Suprapubic skin (tissue), 4 donors: ENCODE data around the gene SYCP1. TPM values are rescaled to one million over a fixed set of nuclear protein-coding genes. Genes with fewer than 3 reads are reported as not detected.
"Not testable (repeated sequence)": the region's sequence is repeated elsewhere in the genome, so short reads cannot be mapped to it uniquely, and the experiment has no call there.

Experiments used
- DNase-seq, 2 donors: peaks; one replicate each; pipeline ENCODE4 v3.0.0-alpha.2; 2019; ENCODE audit warnings: low spot score in 2 of 2
- H3K27ac ChIP-seq: fragments of 200-600 bp; sonication (generic); one replicate; pipeline ENCODE4 v1.5.1; 2019
- H3K27me3 ChIP-seq: fragments of 200-600 bp; sonication (generic); one replicate; pipeline ENCODE4 v1.5.1; 2019
- H3K36me3 ChIP-seq: fragments of 200-600 bp; sonication (generic); one replicate; pipeline ENCODE4 v1.5.1; 2019
- H3K4me1 ChIP-seq: fragments of 200-600 bp; sonication (generic); one replicate; pipeline ENCODE4 v1.5.1; 2019
- H3K4me3 ChIP-seq: fragments of 200-600 bp; sonication (generic); one replicate; pipeline ENCODE4 v1.5.1; 2019; ENCODE audit warnings: mild to moderate bottlenecking
- H3K9me3 ChIP-seq: fragments of 200-600 bp; sonication (generic); one replicate; pipeline ENCODE4 v1.5.1; 2019
- CTCF ChIP-seq, 2 donors: fragments of 200-600 bp in 1 of 2; fragments of 450-650 bp in 1 of 2; sonication (generic) in 1 of 2; IDR thresholded peaks; one replicate each; pipeline ENCODE4 v1.5.1; 2016 to 2019; ENCODE audit warnings: antibody characterized with exemption in 2 of 2, mild to moderate bottlenecking in 1 of 2, moderate library complexity in 1 of 2
- EP300 ChIP-seq: sonication (generic); formaldehyde crosslinking; IDR thresholded peaks from one replicate; pipeline ENCODE4 v1.6.1; 2017; ENCODE audit warnings: antibody characterized with exemption
- POLR2A ChIP-seq, 2 donors: fragments of 450-650 bp; IDR thresholded peaks; one replicate each; pipeline ENCODE4 v1.6.1; 2017; ENCODE audit warnings: antibody characterized with exemption in 2 of 2, mild to moderate bottlenecking in 2 of 2, moderate library complexity in 2 of 2
- POLR2AphosphoS5 ChIP-seq, 3 donors: sonication (generic); formaldehyde crosslinking; IDR thresholded peaks; one replicate each; pipeline ENCODE4 v1.6.1; 2017; ENCODE audit warnings: antibody characterized with exemption in 3 of 3
- WGBS: methylation state at CpG from one replicate; pipeline ENCODE4 v1.1.5; 2018; 5-methylcytosine and 5-hydroxymethylcytosine counted together
- total RNA-seq, 4 donors: library from RNA; depleted of rRNA; stranded (reverse); fragments of >200 nt; gene quantifications; one replicate each; pipeline ENCODE4 v1.1.0, GENCODE V29; 2016

Gene SYCP1
- total RNA-seq, 4 donors from 2014 or later = 0.13 TPM; not detected in 3

- no peak for DNase-seq
- H3K36me3 ChIP-seq = no peaks in the 10 kb centered on the region
- H3K27ac ChIP-seq = no peak overlapping the region
- H3K4me1 ChIP-seq = no peaks in the 10 kb centered on the region
- no peak overlapping the region for H3K4me3 ChIP-seq
- no peaks in the 10 kb centered on the region for H3K27me3 ChIP-seq
- WGBS = 73% methylated on average over 5 of the region's 5 CpGs
- H3K9me3 ChIP-seq = no peaks in the 10 kb centered on the region
- no peak for TF ChIP-seq EP300
- TF ChIP-seq POLR2AphosphoS5 (IDR thresholded peaks at IDR 0.05) = no peak
- no peak for TF ChIP-seq POLR2A (IDR thresholded peaks at IDR 0.05)
- no peak for TF ChIP-seq CTCF (IDR thresholded peaks at IDR 0.05)
These were observed 26.4 kb upstream of the SYCP1 start for GRCh38 chr1:114828251-114828650.

- not testable (repeated sequence) for H3K9me3 ChIP-seq, H3K27me3 ChIP-seq, H3K27ac ChIP-seq, DNase-seq, H3K36me3 ChIP-seq, H3K4me3 ChIP-seq, H3K4me1 ChIP-seq
- WGBS = 69% methylated on average over 1 of the region's 1 CpG
These were observed 24.6 kb upstream of the SYCP1 start for GRCh38 chr1:114830075-114830474.

- TF ChIP-seq EP300 = no peak
- TF ChIP-seq POLR2A (IDR thresholded peaks at IDR 0.05) = no peak
- no peak for TF ChIP-seq CTCF (IDR thresholded peaks at IDR 0.05)
- TF ChIP-seq POLR2AphosphoS5 (IDR thresholded peaks at IDR 0.05) = no peak
- WGBS = 73% methylated on average over 5 of the region's 5 CpGs
- H3K36me3 ChIP-seq = no peaks in the 10 kb centered on the region
- H3K27ac ChIP-seq = no peak overlapping the region
- H3K4me3 ChIP-seq = no peak overlapping the region
- no peak for DNase-seq
- no peaks in the 10 kb centered on the region for H3K4me1 ChIP-seq
- H3K27me3 ChIP-seq = no peaks in the 10 kb centered on the region
- no peaks in the 10 kb centered on the region for H3K9me3 ChIP-seq
These were observed 23.2 kb upstream of the SYCP1 start for GRCh38 chr1:114831276-114831994.

GRCh38 chr1:114832057-114832456 is 22.6 kb upstream of the SYCP1 start:
- WGBS = 69% methylated on average over 4 of the region's 4 CpGs
- no peak overlapping the region for H3K4me3 ChIP-seq
- H3K36me3 ChIP-seq = no peaks in the 10 kb centered on the region
- no peak overlapping the region for H3K27ac ChIP-seq
- no peaks in the 10 kb centered on the region for H3K4me1 ChIP-seq
- TF ChIP-seq POLR2A (IDR thresholded peaks at IDR 0.05) (no peak), CTCF (IDR thresholded peaks at IDR 0.05) (no peak), EP300 (no peak), POLR2AphosphoS5 (IDR thresholded peaks at IDR 0.05) (no peak)
- no peaks in the 10 kb centered on the region for H3K27me3 ChIP-seq
- DNase-seq = no peak
- H3K9me3 ChIP-seq = no peaks in the 10 kb centered on the region

- H3K4me1 ChIP-seq = no peaks in the 10 kb centered on the region
- no peaks in the 10 kb centered on the region for H3K36me3 ChIP-seq
- H3K4me3 ChIP-seq = no peak overlapping the region
- no peak overlapping the region for H3K27ac ChIP-seq
- no peaks in the 10 kb centered on the region for H3K27me3 ChIP-seq
- WGBS = 80% methylated on average over 4 of the region's 4 CpGs
- H3K9me3 ChIP-seq = no peaks in the 10 kb centered on the region
- no peak for TF ChIP-seq CTCF (IDR thresholded peaks at IDR 0.05)
- TF ChIP-seq EP300 = no peak
- no peak for DNase-seq
These were observed 21.2 kb upstream of the SYCP1 start for GRCh38 chr1:114833421-114833820.

- WGBS = 87% methylated on average over 5 of the region's 5 CpGs
- Histone ChIP-seq H3K4me3 (no peak overlapping the region), H3K36me3 (no peaks in the 10 kb centered on the region), H3K27me3 (peaks cover 24% of the 10 kb centered on the region), H3K4me1 (no peaks in the 10 kb centered on the region), H3K9me3 (no peaks in the 10 kb centered on the region), H3K27ac (no peak overlapping the region)
- no peak for DNase-seq
- TF ChIP-seq POLR2AphosphoS5 (IDR thresholded peaks at IDR 0.05) = no peak
- no peak for TF ChIP-seq EP300
- TF ChIP-seq POLR2A (IDR thresholded peaks at IDR 0.05) = no peak
- TF ChIP-seq CTCF (IDR thresholded peaks at IDR 0.05) = no peak
These were observed 10.4 kb upstream of the SYCP1 start for GRCh38 chr1:114844270-114844669.
